GM19467 (cell line): ENCODE results near the gene DPH1.
"Not testable (repeated sequence)": the region's sequence is repeated elsewhere in the genome, so short reads cannot be mapped to it uniquely, and the experiment has no call there.

ENCODE experiments used
- ATAC-seq: cut with Tn5 transposase; IDR thresholded peaks from one replicate; pipeline ENCODE4 v1.9.1; 2021; ENCODE audit warnings: mild to moderate bottlenecking, moderate library complexity; ENCODE audit not compliant: unreplicated experiment

Gene DPH1

DNA sequence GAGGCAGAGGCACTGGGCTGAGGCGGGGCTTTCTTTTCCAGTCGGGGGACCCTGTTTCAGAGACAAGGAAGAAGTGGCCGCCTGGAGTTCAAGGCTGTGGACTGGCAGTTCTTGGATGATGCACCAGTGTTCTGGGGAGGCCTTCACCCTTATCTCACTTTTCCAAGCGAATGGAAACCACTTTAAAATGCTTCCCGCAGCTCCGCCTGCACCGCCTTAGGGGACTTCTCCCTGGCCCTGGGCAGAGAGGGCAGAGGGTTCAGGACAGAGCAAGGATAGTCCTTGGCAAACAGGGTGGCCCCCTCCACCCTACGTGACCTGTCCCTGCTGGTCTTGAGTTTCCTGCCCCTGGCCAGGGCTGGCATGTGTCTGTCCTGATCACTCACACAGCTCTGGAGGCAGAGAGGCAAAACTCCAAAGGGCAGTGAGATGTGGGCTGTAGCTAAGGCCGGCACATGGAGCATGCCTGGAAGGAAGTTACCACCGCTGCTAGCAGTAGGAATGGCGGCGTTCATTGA lies 25.5 kb upstream of the DPH1 start:
- no peak for ATAC-seq

DNA sequence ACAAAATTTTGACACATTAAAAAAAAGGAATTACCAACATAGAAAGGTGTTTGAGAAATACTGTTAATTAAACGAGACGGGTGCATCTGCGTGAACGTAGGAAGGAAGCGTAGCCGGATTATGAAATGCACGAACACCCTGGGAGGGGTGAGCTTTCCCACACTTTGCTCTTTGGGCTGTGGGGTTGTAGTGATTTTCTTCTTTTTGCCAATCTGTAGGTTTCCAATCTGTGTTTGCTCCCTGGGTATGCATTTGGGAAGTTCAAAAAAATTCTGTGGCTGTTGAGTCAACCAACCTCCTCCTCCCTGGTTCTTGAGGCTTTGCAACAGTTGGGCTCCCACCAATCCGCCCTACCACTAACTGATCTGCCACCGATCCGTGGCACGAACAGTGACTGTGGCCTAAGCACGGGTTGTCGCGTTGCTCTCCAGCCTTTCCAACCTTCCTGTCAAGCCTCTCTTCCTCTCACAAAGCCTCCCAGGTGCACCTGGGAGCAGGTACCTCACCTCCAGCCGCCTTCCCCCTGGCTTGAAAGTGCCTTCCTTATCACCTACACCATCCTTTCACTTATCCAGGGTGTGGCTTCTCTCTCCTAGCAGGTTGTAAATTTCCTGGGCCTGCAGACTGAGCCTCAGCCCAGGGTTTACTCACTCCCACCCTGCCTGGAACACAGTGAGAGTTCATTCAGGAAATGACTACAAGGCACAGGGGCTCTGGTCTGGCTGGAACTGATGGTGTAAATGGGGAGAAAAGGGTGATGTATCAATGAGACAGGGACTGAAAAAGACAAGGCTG lies 21.4 kb upstream of the DPH1 start:
- ATAC-seq = no peak

DNA sequence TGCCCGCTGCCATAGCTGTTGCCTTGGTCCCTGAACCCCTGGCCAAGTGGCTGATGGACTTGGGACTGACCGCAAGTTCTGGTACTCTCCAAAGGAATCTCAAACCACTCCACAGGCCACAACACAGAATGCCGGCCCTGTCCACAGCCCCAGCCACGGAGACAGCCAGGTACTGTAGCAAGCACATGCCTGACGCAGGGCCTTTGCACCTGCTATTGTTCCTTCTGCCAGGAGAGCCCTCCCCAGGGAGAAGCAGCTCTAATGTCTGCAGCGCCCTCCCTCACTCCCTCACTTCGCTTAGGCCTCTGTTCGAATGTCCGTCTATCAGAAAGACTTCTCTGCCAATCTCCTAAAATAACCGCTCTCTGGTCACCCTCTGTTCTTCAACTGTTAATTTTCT lies 20.2 kb upstream of the DPH1 start:
- ATAC-seq = no peak

DNA sequence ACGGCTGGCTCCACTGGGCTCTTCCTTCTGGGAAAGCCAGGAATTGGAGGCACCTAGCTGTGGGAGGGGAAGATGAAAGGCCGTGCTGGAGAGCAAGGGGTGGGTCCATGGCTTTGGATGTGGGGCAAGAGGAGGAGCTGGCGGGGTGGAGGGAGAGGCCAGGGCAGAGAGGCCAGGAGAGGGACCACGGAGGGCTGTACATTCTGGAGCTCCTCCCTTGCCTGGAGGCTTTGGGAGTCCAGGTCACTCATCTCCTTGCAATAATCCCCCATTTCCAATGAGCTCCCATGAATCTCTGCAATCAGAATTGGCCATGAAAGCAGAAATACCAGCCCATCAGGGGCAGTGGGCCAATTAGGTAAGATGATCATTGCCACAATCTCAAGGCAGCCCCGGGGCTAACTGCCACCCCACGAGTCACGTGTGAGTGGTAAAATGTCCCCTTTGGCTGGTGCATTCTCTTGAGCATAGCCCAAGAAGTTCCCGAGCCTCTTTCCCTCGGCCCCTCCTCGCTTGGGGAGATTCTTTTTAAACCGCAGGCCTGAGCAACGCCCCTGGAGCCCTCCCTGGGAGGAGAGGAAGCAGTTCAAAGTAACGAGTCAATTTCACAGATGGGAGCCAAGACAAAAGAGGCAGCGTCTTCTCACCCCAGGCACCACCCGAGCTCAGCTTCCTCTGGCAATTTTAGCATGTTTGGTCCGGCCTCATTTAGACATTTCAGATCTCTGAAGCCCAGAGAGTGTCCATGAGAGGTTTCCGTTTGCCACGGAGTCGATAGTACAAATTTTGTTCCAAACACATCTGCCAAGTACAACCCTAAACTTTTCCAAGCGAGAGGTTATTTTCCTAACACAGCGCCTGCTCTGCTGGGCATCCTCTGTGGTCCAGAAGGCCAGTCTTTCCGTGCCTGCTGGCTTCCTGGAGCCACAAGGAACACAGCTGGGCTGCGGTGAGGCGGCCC lies 18.3 kb upstream of the DPH1 start:
- no peak for ATAC-seq

DNA sequence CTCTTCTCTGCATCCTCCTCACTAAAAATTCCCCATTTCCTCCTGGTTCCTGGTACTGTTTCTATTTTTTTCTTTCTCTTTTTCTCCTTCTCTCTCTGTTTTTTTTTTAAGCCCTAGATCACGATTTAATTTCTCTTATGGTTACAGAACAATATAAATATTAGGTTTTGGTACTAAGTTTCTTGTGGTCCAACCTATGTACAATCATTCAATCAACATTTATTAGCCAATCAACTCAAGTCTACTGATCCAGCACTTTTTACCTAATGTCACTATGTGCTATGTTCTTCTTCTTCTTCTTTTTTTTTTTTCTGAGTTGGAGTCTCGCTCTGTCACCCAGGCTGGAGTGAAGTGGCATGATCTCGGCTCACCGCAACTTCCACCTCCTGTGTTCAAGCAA lies 17.5 kb upstream of the DPH1 start:
- ATAC-seq = no peak

DNA sequence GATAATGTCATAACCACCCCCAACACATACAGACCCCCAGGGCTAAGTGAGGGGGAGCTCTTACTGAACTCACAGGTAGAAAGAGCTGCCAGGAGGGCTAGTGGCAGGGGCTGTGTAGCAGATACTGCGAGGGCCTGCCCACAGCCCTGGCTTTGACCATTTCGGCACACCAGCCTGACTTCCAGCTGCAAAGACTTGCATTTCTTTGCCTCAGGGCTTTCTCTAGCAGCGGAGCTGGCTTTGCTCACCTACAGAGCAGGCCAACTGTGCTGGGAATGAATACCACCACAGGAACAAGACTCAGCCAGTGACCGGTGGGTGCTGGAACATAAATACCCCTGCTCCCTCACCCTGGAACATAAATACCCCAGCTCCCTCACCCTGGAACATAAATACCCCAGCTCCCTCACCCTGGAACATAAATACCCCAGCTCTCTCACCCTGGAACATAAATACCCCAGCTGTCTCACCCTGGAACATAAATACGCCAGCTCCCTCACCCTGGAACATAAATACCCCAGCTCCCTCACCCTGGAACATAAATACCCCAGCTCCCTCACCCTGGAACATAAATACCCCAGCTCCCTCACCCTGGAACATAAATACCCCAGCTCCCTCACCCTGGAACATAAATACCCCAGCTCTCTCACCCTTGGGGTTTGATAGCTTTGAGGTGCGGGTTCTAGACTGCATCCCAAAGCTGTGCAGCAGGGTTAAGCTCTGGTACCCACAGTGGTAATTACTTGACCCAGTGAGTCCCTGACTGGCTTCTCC lies 16.5 kb upstream of the DPH1 start:
- not testable (repeated sequence) for ATAC-seq

DNA sequence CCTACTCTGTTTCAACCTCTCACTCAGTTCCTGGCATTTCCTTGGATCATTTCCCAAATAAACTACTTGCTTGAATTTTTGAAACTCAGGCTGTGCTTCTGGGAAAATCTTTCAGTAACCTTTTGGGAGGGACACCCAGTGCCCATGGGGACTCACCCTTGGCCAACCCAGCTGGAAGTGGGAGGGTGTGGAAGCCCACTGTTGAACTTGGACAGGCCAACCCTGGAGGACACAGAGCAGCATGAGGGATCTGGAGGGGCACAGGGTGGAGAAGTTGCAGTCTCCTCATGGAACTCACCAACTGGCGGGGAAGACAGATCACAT lies 16.0 kb upstream of the DPH1 start:
- no peak for ATAC-seq

DNA sequence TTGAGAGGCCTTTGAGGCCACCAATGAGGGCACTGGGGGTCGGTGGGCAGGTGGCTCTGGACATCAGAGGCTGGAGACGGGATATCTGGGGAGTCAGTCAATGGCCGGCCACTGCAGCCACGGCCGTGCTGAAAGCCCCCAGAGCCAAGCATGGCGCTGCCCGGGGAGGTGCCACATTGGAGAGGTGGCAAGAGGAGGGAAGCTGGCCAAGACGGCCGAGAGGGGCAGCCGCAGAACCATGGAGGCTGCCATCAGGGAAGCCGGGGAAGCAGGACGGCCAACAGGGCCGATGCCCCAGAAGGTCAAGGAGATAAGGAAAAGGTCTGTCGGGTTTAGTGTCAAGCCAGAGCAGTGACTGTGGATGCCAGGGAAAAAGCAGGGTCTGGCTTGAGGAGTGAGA lies 14.6 kb upstream of the DPH1 start:
- ATAC-seq = no peak

DNA sequence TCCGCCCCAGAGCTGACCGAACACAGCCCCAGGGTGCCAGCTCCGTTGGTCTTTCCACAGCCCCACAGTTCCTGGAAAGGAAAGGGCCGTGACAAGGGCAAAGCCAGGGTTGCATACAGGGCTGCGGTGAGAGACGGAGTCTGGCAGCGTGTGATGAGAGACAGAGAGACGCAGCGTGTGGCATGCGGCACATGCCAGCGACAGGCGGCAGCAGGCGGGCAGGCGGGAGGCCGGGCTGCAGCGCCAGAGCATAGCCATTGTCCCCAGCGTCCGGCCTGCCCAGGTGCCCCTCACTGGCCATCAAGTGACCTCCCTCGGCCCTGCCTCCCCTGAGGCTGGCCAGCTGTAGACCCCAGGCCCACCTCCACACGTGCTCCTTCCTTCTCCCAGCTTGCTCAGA lies 13.5 kb upstream of the DPH1 start:
- no peak for ATAC-seq

DNA sequence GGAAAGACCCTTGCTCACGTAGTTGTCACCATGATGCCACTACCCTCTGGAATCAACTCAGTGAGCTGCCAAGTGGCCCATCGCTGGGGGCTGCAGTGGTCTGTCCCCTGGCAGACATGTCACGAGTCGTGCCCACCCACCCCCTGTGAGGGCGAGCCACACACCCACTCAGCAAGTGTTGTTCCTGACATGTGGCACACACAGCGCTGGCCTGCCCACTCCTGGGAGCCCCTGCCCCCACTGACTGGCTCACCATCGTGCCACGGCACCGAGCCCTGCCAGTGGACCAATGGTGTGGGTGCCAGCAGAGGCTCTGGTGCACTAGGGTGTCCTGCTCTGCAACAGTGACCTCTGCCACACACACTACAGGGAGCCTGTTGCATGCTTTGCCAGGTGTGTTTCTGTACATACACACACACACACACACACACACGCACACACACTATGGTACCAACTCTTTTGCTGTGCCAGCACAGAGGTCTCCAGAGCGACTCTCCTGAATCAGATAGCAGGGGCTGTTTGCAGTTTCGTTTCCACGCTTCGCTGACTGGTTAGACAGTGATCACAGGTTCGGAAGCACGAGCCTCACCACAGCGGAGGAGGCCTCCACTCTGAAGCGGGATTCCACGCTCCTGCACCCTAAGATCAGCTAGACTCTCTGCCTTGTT lies 12.5 kb upstream of the DPH1 start:
- ATAC-seq = no peak

DNA sequence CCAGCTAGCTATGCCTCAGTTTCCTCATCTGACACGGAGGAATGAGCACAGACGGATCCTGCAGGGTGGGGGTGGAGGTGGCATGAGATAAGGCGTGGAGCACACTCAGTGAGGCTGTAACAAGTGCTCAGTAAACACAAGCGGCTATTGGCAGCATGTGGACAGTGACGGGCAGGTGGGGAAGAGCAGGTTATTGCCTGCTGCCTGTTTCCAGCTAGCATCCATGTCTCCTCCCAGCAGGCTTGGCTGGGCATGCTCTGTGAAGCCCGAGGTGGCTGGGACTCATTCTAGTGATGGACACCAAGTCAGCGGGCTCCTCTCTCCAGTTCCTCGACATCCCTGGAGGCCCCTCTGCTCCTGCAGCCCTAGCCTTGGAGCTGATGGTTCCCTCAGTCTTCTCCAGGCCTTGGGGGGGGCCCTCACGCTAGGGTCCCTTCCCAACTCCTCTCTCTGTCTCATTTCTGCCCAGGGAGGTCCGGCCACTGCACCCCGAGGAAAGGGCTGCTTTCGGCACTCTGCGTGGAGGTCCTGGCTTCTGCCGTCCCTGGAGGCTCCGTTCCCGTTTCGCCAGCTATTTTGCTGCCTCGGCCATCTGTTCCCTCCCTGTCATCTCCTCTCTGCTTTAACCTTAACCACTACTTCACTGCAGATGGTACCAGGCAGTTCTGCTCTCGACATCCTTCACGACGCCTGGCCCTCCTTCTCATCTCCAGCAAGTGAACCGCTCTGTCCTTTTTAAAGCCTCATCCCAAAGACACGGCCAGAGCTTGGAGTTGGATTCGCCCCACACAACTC lies 11.0 kb upstream of the DPH1 start:
- no peak for ATAC-seq

DNA sequence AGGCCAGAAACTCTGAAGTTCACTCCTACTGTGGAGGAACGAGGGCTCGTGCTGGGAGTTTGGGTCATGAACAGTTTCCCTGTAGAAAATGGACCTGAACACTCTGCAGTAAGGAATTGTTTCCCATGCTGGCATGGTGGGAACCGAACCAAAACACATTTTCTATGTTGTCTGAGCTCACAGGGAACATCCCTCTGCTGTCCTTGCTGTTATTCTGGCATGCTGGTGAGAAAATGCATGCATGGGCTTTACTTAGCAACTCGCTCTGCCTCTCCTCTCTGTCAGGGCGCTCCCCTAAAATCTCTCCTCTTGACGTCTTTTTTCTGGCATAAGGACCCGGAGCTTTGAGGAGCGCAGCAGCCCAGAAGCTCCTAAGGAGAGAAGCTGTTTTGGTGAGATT lies 10.2 kb upstream of the DPH1 start:
- ATAC-seq = no peak

DNA sequence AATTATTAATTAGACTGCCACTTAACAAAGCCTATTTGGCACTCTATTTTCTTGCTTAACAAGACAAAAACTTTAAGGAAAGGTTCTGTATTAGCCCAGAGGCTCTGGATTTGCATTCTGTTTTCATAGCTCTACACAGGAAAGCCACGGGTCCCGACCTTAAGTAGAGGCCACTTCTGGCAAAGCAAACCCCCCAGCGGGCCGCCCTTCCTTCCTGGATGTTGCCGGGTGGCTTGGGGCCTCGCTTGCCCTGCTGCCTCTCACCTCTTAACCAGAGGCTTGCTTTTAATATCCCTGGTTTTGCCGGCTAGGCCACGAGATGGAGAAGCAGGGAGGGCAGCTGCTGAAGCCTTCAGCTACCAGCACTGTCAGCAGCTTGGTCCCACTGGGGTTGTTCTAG lies 9.2 kb upstream of the DPH1 start:
- ATAC-seq = no peak

DNA sequence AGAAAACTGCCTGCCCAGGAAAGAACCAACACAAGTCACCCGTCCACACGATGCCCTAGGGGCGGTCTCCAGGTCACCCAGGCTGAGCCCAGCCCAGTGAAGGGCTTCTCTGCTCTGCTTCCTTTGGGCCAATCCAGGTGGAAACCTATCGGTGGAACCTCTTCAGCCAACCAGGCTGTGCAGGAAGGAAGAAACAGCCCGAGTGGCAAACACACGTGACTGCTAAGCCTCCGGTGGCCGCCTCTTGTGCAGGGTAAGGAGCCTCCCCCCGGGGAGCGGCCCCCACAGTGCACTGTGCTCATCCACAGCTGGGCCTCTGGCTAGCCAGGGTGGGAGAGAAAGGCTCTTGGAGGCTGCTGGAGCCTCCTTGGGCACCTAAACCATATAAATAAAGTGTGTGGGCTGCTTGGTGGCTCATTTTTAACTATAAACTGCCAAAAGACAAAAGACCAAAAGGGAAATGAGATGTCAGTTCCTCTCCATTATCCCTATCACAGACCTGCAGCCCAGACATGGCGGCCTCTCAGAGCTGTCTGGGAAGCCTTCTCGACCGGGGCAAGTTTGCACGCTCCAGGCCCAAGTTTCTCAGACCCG lies 7.2 kb upstream of the DPH1 start:
- no peak for ATAC-seq

DNA sequence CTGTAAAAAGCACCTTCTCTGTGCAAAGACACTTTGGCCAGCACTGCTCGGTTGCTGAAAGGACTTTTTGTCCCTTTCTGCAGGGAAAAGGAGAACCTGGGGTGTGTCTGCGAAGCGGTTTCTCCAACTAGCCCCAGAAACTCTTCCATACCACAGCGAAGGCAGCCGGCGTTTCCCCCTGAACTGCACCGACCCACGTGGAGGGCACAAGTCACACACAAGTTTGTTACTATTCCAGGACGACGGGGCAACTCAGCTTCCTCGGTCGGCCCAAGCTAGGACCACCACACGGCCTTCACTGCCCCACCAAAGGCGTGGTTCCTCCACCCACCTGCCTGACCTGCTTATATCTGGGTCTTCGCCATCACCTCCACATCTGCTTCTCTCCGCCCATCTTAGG lies 6.7 kb upstream of the DPH1 start:
- no peak for ATAC-seq

DNA sequence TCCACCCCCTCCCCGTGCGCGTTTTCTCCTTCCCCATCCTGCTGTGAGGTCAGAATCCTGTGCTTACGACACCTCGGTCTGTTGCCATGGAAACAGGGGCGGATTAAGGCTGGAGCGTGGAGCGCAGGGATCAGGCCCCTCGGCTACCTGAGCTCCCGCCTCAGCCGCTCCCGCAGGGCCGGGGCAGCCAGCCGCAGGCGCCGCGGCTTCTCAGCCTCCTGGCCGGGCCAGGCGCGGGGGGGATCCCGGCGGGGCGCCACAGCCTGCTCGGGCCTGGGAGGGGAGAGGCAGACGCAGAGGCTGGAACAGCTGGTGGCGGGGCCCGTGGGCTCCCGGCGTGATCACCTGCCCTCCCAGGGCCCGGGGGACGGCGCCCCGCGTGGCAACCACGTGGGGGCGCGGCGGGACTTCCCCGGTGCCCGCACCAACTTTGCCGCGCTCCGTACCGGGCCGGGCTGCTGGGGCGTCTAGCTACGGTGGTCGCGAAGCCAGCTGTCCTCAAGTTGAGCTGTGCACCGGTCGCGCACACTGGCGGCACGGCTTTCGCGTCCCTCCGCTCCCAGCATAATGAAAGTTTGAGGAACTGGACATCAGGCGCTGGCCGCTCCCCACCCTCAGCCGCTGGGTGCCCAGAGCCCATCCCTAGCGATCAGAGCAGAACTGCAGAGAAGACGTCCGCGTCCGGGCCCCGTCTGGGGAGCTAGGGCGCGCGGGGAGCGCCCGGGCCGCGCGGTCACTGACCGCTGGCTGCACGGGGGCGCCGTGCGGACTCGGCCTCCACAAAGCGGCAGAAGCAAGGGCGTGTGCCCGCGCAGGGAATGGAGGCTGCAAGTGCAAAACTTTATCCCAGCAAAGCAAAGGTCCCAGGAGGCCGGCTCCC lies 6.0 kb upstream of the DPH1 start:
- ATAC-seq = no peak

DNA sequence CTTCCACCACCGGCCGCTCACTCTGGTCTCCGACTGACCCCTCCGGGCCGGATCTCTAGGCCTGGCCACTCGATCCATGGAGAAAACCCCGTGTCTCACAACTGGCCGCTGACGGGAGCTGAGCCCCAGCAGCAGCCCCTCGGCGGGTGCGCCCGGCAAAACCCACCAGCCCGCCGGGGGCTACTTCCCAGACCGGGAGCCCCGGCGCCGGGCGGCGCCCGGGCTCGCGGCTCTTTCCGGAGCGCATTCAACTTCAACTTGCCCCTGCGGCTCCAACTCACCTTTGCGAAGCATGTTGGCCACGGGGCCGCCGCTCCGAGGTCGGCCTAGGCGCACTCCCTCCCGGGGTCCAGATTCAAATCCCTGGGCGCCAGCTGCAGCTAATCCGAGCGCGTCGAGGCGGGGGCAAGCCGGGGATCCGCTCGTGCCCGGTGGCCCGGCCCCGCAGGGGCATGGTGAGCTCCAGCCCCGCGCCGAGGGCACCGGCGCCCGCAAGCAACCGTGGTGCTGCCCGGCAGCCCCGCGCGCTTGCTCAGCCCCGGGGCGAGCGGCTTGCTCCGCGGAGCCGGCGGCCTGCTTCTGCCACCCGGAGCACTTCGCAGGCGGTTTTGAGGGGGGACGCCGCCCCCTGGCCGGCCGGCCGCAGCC lies 5.3 kb upstream of the DPH1 start:
- no peak for ATAC-seq

DNA sequence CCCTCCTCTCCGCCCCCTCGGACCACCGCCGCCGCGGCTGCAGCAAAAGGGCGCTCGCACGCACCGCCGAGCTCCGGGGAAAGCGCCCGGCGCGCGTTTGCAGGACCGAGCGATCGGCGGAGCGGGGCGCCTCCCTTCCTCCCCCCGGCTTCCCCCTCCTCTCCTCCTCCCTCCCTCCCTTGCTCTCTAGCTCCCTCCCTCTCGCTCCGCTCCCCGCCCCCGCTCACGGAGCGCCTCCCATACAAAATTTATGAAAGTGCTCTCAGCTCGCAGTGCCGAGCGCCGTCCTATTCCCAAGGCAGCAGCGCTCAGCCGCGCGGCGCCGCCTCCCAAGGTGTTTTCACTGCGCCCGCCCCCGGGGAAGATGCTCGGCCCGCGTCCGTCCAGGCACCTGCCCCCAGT lies 4.7 kb upstream of the DPH1 start, which contains the start of gene RTN4RL1:
Gene RTN4RL1 (minus strand): TSS at position 115 of the 402 bp plus-strand sequence. CDS start 469 bp downstream, outside the sequence.
- ATAC-seq = no peak
